Measurements from ENCODE around the gene ACAT1. TPM values are rescaled to one million over a fixed set of nuclear protein-coding genes. Genes with fewer than 3 reads are reported as not detected.
"Not testable (repeated sequence)": the region's sequence is repeated elsewhere in the genome, so short reads cannot be mapped to it uniquely, and the experiment has no call there.

The ACAT1 gene
- total and polyA plus RNA-seq, 2 donors: 66.2 to 83.3 TPM

- Histone ChIP-seq H3K4me3 (ENCODE audit: low read depth, low read length) (no peak overlapping the region), H3K27ac (ENCODE audit: low read depth) (no peak overlapping the region), H3K36me3 (ENCODE audit: insufficient read depth) (no peaks in the 10 kb centered on the region), H3K4me1 (ENCODE audit: insufficient read depth) (no peaks in the 10 kb centered on the region)
- 89% methylated on average over 5 of the region's 5 CpGs for WGBS
- no peak for DNase-seq (ENCODE audit: extremely low spot score)
These were observed 3.7 kb downstream of the ACAT1 start for GRCh38 chr11:108125096-108125495.

GRCh38 chr11:108128772-108129171, 7.4 kb downstream of the ACAT1 start:
- H3K36me3 ChIP-seq (ENCODE audit: insufficient read depth): peaks cover 3% of the 10 kb centered on the region
- H3K4me3 ChIP-seq (ENCODE audit: low read depth, low read length): no peak overlapping the region
- WGBS: 97% methylated on average over 2 of the region's 2 CpGs
- no peak overlapping the region for H3K27ac ChIP-seq (ENCODE audit: low read depth)
- no peaks in the 10 kb centered on the region for H3K4me1 ChIP-seq (ENCODE audit: insufficient read depth)
- no peak for DNase-seq (ENCODE audit: extremely low spot score)

GRCh38 chr11:108131993-108132392, 10.6 kb downstream of the ACAT1 start:
- Histone ChIP-seq H3K36me3 (ENCODE audit: insufficient read depth) (peaks cover 3% of the 10 kb centered on the region), H3K4me1 (ENCODE audit: insufficient read depth) (no peaks in the 10 kb centered on the region), H3K4me3 (ENCODE audit: low read depth, low read length) (no peak overlapping the region), H3K27ac (ENCODE audit: low read depth) (no peak overlapping the region)
- no peak for DNase-seq (ENCODE audit: extremely low spot score)
- WGBS: 94% methylated on average over 1 of the region's 1 CpG

- not testable (repeated sequence) for H3K27ac ChIP-seq (ENCODE audit: low read depth); H3K36me3 ChIP-seq (ENCODE audit: insufficient read depth); DNase-seq (ENCODE audit: extremely low spot score); H3K4me1 ChIP-seq (ENCODE audit: insufficient read depth); H3K4me3 ChIP-seq (ENCODE audit: low read depth, low read length)
- WGBS: 94% methylated on average over 2 of the region's 2 CpGs
These were observed 11.7 kb downstream of the ACAT1 start for GRCh38 chr11:108132993-108133538.

- Histone ChIP-seq H3K4me3 (ENCODE audit: low read depth, low read length) (no peak overlapping the region), H3K4me1 (ENCODE audit: insufficient read depth) (no peaks in the 10 kb centered on the region), H3K27ac (ENCODE audit: low read depth) (no peak overlapping the region), H3K36me3 (ENCODE audit: insufficient read depth) (peaks cover 3% of the 10 kb centered on the region)
- DNase-seq (ENCODE audit: extremely low spot score): no peak
- WGBS: 76% methylated on average over 2 of the region's 2 CpGs
These were observed 14.6 kb downstream of the ACAT1 start for GRCh38 chr11:108135845-108136544.

GRCh38 chr11:108137212-108137611, 15.8 kb downstream of the ACAT1 start:
- H3K36me3 ChIP-seq (ENCODE audit: insufficient read depth): peaks cover 2% of the 10 kb centered on the region
- WGBS: 95% methylated on average over 1 of the region's 1 CpG
- H3K4me3 ChIP-seq (ENCODE audit: low read depth, low read length): no peak overlapping the region
- no peak overlapping the region for H3K27ac ChIP-seq (ENCODE audit: low read depth)
- no peaks in the 10 kb centered on the region for H3K4me1 ChIP-seq (ENCODE audit: insufficient read depth)
- no peak for DNase-seq (ENCODE audit: extremely low spot score)

GRCh38 chr11:108142304-108142703, 20.9 kb downstream of the ACAT1 start:
- no peak for DNase-seq (ENCODE audit: extremely low spot score)
- Histone ChIP-seq H3K4me1 (ENCODE audit: insufficient read depth) (no peaks in the 10 kb centered on the region), H3K4me3 (ENCODE audit: low read depth, low read length) (no peak overlapping the region), H3K27ac (ENCODE audit: low read depth) (no peak overlapping the region), H3K36me3 (ENCODE audit: insufficient read depth) (peaks cover 7% of the 10 kb centered on the region)
- WGBS: 90% methylated on average over 7 of the region's 7 CpGs

- Histone ChIP-seq H3K4me1 (ENCODE audit: insufficient read depth) (no peaks in the 10 kb centered on the region), H3K27ac (ENCODE audit: low read depth) (no peak overlapping the region), H3K36me3 (ENCODE audit: insufficient read depth) (peaks cover 7% of the 10 kb centered on the region), H3K4me3 (ENCODE audit: low read depth, low read length) (no peak overlapping the region)
- WGBS: 91% methylated on average over 3 of the region's 3 CpGs
- no peak for DNase-seq (ENCODE audit: extremely low spot score)
These were observed 23.2 kb downstream of the ACAT1 start for GRCh38 chr11:108144615-108145014.

- Histone ChIP-seq H3K4me3 (ENCODE audit: low read depth, low read length) (no peak overlapping the region), H3K4me1 (ENCODE audit: insufficient read depth) (no peaks in the 10 kb centered on the region), H3K36me3 (ENCODE audit: insufficient read depth) (peaks cover 7% of the 10 kb centered on the region), H3K27ac (ENCODE audit: low read depth) (no peak overlapping the region)
- 75% methylated on average over 1 of the region's 1 CpG for WGBS
- DNase-seq (ENCODE audit: extremely low spot score): no peak
These were observed 25.8 kb downstream of the ACAT1 start for GRCh38 chr11:108147150-108147549.

GRCh38 chr11:108148556-108148955, 27.2 kb downstream of the ACAT1 start:
- H3K27ac ChIP-seq (ENCODE audit: low read depth): no peak overlapping the region
- H3K4me1 ChIP-seq (ENCODE audit: insufficient read depth): no peaks in the 10 kb centered on the region
- WGBS: 55% methylated on average over 3 of the region's 3 CpGs
- DNase-seq (ENCODE audit: extremely low spot score): no peak
- H3K36me3 ChIP-seq (ENCODE audit: insufficient read depth): peaks cover 7% of the 10 kb centered on the region
- H3K4me3 ChIP-seq (ENCODE audit: low read depth, low read length): no peak overlapping the region

GRCh38 chr11:108154591-108154990, 33.2 kb downstream of the ACAT1 start:
- H3K4me1 ChIP-seq (ENCODE audit: insufficient read depth): no peaks in the 10 kb centered on the region
- DNase-seq (ENCODE audit: extremely low spot score): no peak
- WGBS: 74% methylated on average over 2 of the region's 2 CpGs
- no peak overlapping the region for H3K27ac ChIP-seq (ENCODE audit: low read depth)
- H3K4me3 ChIP-seq (ENCODE audit: low read depth, low read length): no peak overlapping the region
- H3K36me3 ChIP-seq (ENCODE audit: insufficient read depth): no peaks in the 10 kb centered on the region

GRCh38 chr11:108160970-108161566, 39.7 kb downstream of the ACAT1 start:
- 92% methylated on average over 5 of the region's 5 CpGs for WGBS
- no peak for DNase-seq (ENCODE audit: extremely low spot score)
- no peak overlapping the region for H3K27ac ChIP-seq (ENCODE audit: low read depth)
- H3K4me1 ChIP-seq (ENCODE audit: insufficient read depth): no peaks in the 10 kb centered on the region
- H3K36me3 ChIP-seq (ENCODE audit: insufficient read depth): peaks cover 7% of the 10 kb centered on the region
- H3K4me3 ChIP-seq (ENCODE audit: low read depth, low read length): no peak overlapping the region

- not testable (repeated sequence) for DNase-seq (ENCODE audit: extremely low spot score); H3K36me3 ChIP-seq (ENCODE audit: insufficient read depth); H3K4me1 ChIP-seq (ENCODE audit: insufficient read depth); H3K27ac ChIP-seq (ENCODE audit: low read depth); H3K4me3 ChIP-seq (ENCODE audit: low read depth, low read length)
- WGBS: 98% methylated on average over 6 of the region's 6 CpGs
These were observed 41.5 kb downstream of the ACAT1 start for GRCh38 chr11:108162878-108163277.

GRCh38 chr11:108167624-108168023, 46.3 kb downstream of the ACAT1 start:
- H3K4me3 ChIP-seq (ENCODE audit: low read depth, low read length): no peak overlapping the region
- peaks cover 1% of the 10 kb centered on the region for H3K36me3 ChIP-seq (ENCODE audit: insufficient read depth)
- no peaks in the 10 kb centered on the region for H3K4me1 ChIP-seq (ENCODE audit: insufficient read depth)
- no peak for DNase-seq (ENCODE audit: extremely low spot score)
- H3K27ac ChIP-seq (ENCODE audit: low read depth): no peak overlapping the region
